SK-N-MC (cell line): ENCODE results near the gene TNFRSF1A.
"Not testable (repeated sequence)": the region's sequence is repeated elsewhere in the genome, so short reads cannot be mapped to it uniquely, and the experiment has no call there.

ENCODE experiments used
- DNase-seq: peaks from one replicate; pipeline ENCODE4 v3.0.0-alpha.2; 2011; ENCODE audit warnings: low read depth, low spot score
- H3K27ac ChIP-seq: fragments of 200-600 bp; sonication (generic); 2 replicates; pipeline ENCODE4 v1.5.1; 2016; ENCODE audit warnings: mixed run types
- H3K36me3 ChIP-seq: fragments of 200-600 bp; sonication (generic); 2 replicates; pipeline ENCODE4 v1.6.1; 2017; ENCODE audit warnings: antibody characterized with exemption, low read length, mixed read lengths; ENCODE audit not compliant: insufficient read depth
- H3K4me3 ChIP-seq: fragments of 200-600 bp; sonication (generic); 2 replicates; pipeline ENCODE4 v1.5.1; 2016
- H3K9ac ChIP-seq: fragments of 200-600 bp; sonication (generic); 2 replicates; pipeline ENCODE4 v1.8.0; 2017; ENCODE audit warnings: mixed run types, mixed read lengths; ENCODE audit not compliant: insufficient read length
- H3K9me3 ChIP-seq: fragments of 200-600 bp; sonication (generic); 2 replicates; pipeline ENCODE4 v1.6.1; 2017; ENCODE audit warnings: low read depth, mild to moderate bottlenecking, antibody characterized with exemption, low read length, moderate library complexity, mixed read lengths
- EZH2 ChIP-seq: fragments of 200-600 bp; sonication (generic); IDR thresholded peaks from one replicate; pipeline ENCODE4 v1.6.1; 2017; ENCODE audit warnings: antibody characterized with exemption
- FOXP2 ChIP-seq: optimal IDR thresholded peaks from 2 replicates; pipeline ENCODE3; 2011; ENCODE audit warnings: mild to moderate bottlenecking, moderate library complexity; ENCODE audit not compliant: insufficient read depth; ENCODE audit errors: extremely low read length, control extremely low read depth
- POLR2AphosphoS5 ChIP-seq: IDR thresholded peaks from 2 replicates; pipeline ENCODE4 v1.6.1; 2012; ENCODE audit warnings: mild to moderate bottlenecking, low read depth, low read length, borderline replicate concordance

TNFRSF1A gene

GRCh38 chr12:6295094-6295811, 46.6 kb downstream of the TNFRSF1A start:
- H3K36me3 ChIP-seq, result no peaks in the 10 kb centered on the region
- no peak overlapping the region for H3K9ac ChIP-seq
- TF ChIP-seq FOXP2 (no peak), POLR2AphosphoS5 (no peak), EZH2 (no peak)
- DNase-seq, result no peak
- H3K27ac ChIP-seq, result no peak overlapping the region
- no peak overlapping the region for H3K4me3 ChIP-seq
- no peaks in the 10 kb centered on the region for H3K9me3 ChIP-seq

GRCh38 chr12:6294156-6295093, 47.5 kb downstream of the TNFRSF1A start:
- Histone ChIP-seq H3K27ac (no peak overlapping the region), H3K9me3 (no peaks in the 10 kb centered on the region), H3K4me3 (no peak overlapping the region), H3K36me3 (no peaks in the 10 kb centered on the region), H3K9ac (no peak overlapping the region)
- no peak for TF ChIP-seq FOXP2
- TF ChIP-seq POLR2AphosphoS5, result no peak
- no peak for TF ChIP-seq EZH2
- DNase-seq, result no peak

GRCh38 chr12:6292606-6293005, 49.3 kb downstream of the TNFRSF1A start:
- no peaks in the 10 kb centered on the region for H3K9me3 ChIP-seq
- H3K36me3 ChIP-seq, result no peaks in the 10 kb centered on the region
- no peak overlapping the region for H3K9ac ChIP-seq
- DNase-seq, result no peak
- no peak overlapping the region for H3K4me3 ChIP-seq
- no peak for TF ChIP-seq EZH2
- TF ChIP-seq FOXP2, result no peak
- no peak for TF ChIP-seq POLR2AphosphoS5
- no peak overlapping the region for H3K27ac ChIP-seq

GRCh38 chr12:6289906-6290305, 52.0 kb downstream of the TNFRSF1A start:
- not testable (repeated sequence) for H3K4me3 ChIP-seq, H3K36me3 ChIP-seq

GRCh38 chr12:6289081-6289480, 52.8 kb downstream of the TNFRSF1A start:
- not testable (repeated sequence) for H3K9ac ChIP-seq, H3K36me3 ChIP-seq, H3K4me3 ChIP-seq, H3K9me3 ChIP-seq, H3K27ac ChIP-seq, DNase-seq

More at GRCh38 chr12:6289906-6290305, 52.0 kb downstream of the TNFRSF1A start:
- not testable (repeated sequence) for H3K27ac ChIP-seq, H3K9ac ChIP-seq, H3K9me3 ChIP-seq, DNase-seq

GRCh38 chr12:6288235-6288634, 53.6 kb downstream of the TNFRSF1A start:
- H3K27ac ChIP-seq, result no peak overlapping the region
- no peak for DNase-seq

GRCh38 chr12:6285532-6286306, 56.2 kb downstream of the TNFRSF1A start:
- no peak for DNase-seq
- Histone ChIP-seq H3K4me3 (no peak overlapping the region), H3K9ac (no peak overlapping the region), H3K9me3 (no peaks in the 10 kb centered on the region), H3K36me3 (no peaks in the 10 kb centered on the region), H3K27ac (no peak overlapping the region)
- TF ChIP-seq FOXP2 (no peak), EZH2 (no peak), POLR2AphosphoS5 (no peak)

More at GRCh38 chr12:6288235-6288634, 53.6 kb downstream of the TNFRSF1A start:
- Histone ChIP-seq H3K36me3 (no peaks in the 10 kb centered on the region), H3K9me3 (no peaks in the 10 kb centered on the region), H3K4me3 (no peak overlapping the region), H3K9ac (no peak overlapping the region)
- TF ChIP-seq FOXP2 (no peak), POLR2AphosphoS5 (no peak), EZH2 (no peak)

- H3K4me3 ChIP-seq, result no peak overlapping the region
- H3K27ac ChIP-seq, result no peak overlapping the region
- H3K9me3 ChIP-seq, result no peaks in the 10 kb centered on the region
- peak; percentile 12 for DNase-seq
- no peak overlapping the region for H3K9ac ChIP-seq
- no peak for TF ChIP-seq FOXP2
- no peak for TF ChIP-seq EZH2
- TF ChIP-seq POLR2AphosphoS5, result no peak
- H3K36me3 ChIP-seq, result no peaks in the 10 kb centered on the region
Measured at GRCh38 chr12:6285063-6285477, 56.8 kb downstream of the TNFRSF1A start.
